HepG2 (cell line): Measurements from ENCODE around the gene HINFP. TPM values are rescaled to one million over a fixed set of nuclear protein-coding genes. Genes with fewer than 3 reads are reported as not detected.
A peak's percentile ranks its signal among the peaks of the same experiment; 100 is the strongest.

Experiments used
- ATAC-seq: fragments of 200-7000 bp; cut with Tn5 transposase; 3 replicates; pipeline ENCODE4 v1.9.1; 2020; ENCODE audit warnings: mild to moderate bottlenecking, moderate library complexity
- BruUV-seq: library from RNA; stranded (reverse); fragments of 400-500 nt; replicated peaks from 2 replicates; lab custom pipeline; 2021; lab: Mats Ljungman, UMichigan
- CTCF ChIA-PET: fragments of 300-600 bp; formaldehyde crosslinking; extraction: SDS; loops from one replicate; lab custom pipeline; 2021; ENCODE audit warnings: low total read pairs, inconsistent platforms, low intra/inter-chr PET ratio; lab: Yijun Ruan, JAX
- POLR2A ChIA-PET: fragments of 350-600 bp; sonication (Branson Sonifier 250); formaldehyde crosslinking; loops from one replicate; lab custom pipeline; 2020; ENCODE audit warnings: antibody characterized with exemption, inconsistent platforms; lab: Yijun Ruan, JAX
- DNase-seq: peaks from one replicate; pipeline ENCODE4 v3.0.0-alpha.2; 2015; ENCODE audit warnings: low spot score
- FAIRE-seq: peaks from 3 replicates; lab custom pipeline; 2011; peaks lifted over from hg19 to GRCh38; lab: Jason Lieb, UNC
- H2AFZ ChIP-seq: one replicate; pipeline ENCODE4 v1.6.1; 2011; ENCODE audit warnings: low read length, inconsistent platforms
- H3K27ac ChIP-seq: fragments of 300-600 bp; 3 replicates; pipeline ENCODE4 v1.8.0; 2011; ENCODE audit warnings: mixed run types, mild to moderate bottlenecking, mixed read lengths, low read length, inconsistent platforms; ENCODE audit not compliant: insufficient read depth; ENCODE audit errors: extremely low read length
- H3K27me3 ChIP-seq, 2 experiments: fragments of 200-600 bp in 1 of 2; 2 replicates in 1 of 2; 3 replicates in 1 of 2; pipeline versions ENCODE4 v1.6.0 to v1.8.0; 2011; ENCODE audit warnings: low read length in 2 of 2, mild to moderate bottlenecking in 2 of 2, moderate library complexity in 2 of 2, inconsistent platforms in 1 of 2; ENCODE audit not compliant: insufficient read depth in 2 of 2, control insufficient read depth in 1 of 2
- H3K36me3 ChIP-seq, 2 experiments: fragments of 200-600 bp in 1 of 2; replicated peaks in 1 of 2; 2 replicates in 1 of 2; 3 replicates in 1 of 2; pipeline versions ENCODE4 v1.5.1 to v1.8.0; 2011; ENCODE audit warnings: low read length in 2 of 2, inconsistent platforms in 1 of 2; ENCODE audit not compliant: insufficient read depth in 2 of 2, control insufficient read depth in 1 of 2
- H3K4me1 ChIP-seq: 2 replicates; pipeline ENCODE4 v1.5.1; 2012; ENCODE audit warnings: low read length, inconsistent platforms; ENCODE audit not compliant: insufficient read depth
- H3K4me2 ChIP-seq: 2 replicates; pipeline ENCODE4 v1.6.0; 2011; ENCODE audit warnings: low read depth, low read length, inconsistent platforms
- H3K4me3 ChIP-seq, 3 experiments: fragments of 200-600 bp in 1 of 3; sonication (generic), shearing (Covaris generic) in 1 of 3; replicated peaks in 1 of 3; 2 replicates each; pipeline ENCODE4 v1.5.1; 2011 to 2016; ENCODE audit warnings: low read length in 3 of 3, inconsistent platforms in 2 of 3, low read depth in 2 of 3, mild to moderate bottlenecking in 2 of 3, control low read depth in 1 of 3, mixed read lengths in 1 of 3; ENCODE audit not compliant: insufficient read depth in 1 of 3
- H3K79me2 ChIP-seq: one replicate; pipeline ENCODE4 v1.6.1; 2011; ENCODE audit warnings: low read length, inconsistent platforms; ENCODE audit not compliant: insufficient read depth
- H3K9ac ChIP-seq: 2 replicates; pipeline ENCODE4 v1.6.0; 2011; ENCODE audit warnings: mild to moderate bottlenecking, low read depth, low read length, inconsistent platforms; ENCODE audit not compliant: insufficient read depth
- H3K9me3 ChIP-seq: 2 replicates; pipeline ENCODE4 v1.5.1; 2012; ENCODE audit warnings: mild to moderate bottlenecking, low read length
- H4K20me1 ChIP-seq: 2 replicates; pipeline ENCODE4 v1.6.0; 2011; ENCODE audit warnings: inconsistent platforms, mild to moderate bottlenecking, low read length, moderate library complexity; ENCODE audit not compliant: insufficient read depth
- ARID2 ChIP-seq: sonication (generic); formaldehyde crosslinking; IDR thresholded peaks from 2 replicates; pipeline ENCODE4 v1.8.1; 2022; ENCODE audit warnings: mild to moderate bottlenecking, missing genetic modification reagents, borderline replicate concordance
- EEA1 ChIP-seq: sonication (generic); formaldehyde crosslinking; IDR thresholded peaks from 2 replicates; pipeline ENCODE4 v1.5.1; 2020; ENCODE audit warnings: mild to moderate bottlenecking, missing genetic modification reagents, borderline replicate concordance
- ELF3 ChIP-seq: IDR thresholded peaks from 2 replicates; pipeline ENCODE4 v1.6.1; 2016; ENCODE audit warnings: missing genetic modification reagents, missing compliant biosample characterization
- FOXK1 ChIP-seq: sonication (generic); formaldehyde crosslinking; IDR thresholded peaks from 2 replicates; pipeline ENCODE4 v1.4.0; 2020; ENCODE audit warnings: low read depth, missing genetic modification reagents, borderline replicate concordance
- MIER2 ChIP-seq: IDR thresholded peaks from 2 replicates; pipeline ENCODE4 v1.6.1; 2016; ENCODE audit warnings: missing biosample characterization, missing genetic modification reagents
- SALL1 ChIP-seq: sonication (generic); formaldehyde crosslinking; IDR thresholded peaks from 2 replicates; pipeline ENCODE4 v1.8.0; 2022; ENCODE audit warnings: mild to moderate bottlenecking, missing genetic modification reagents
- ZMAT5 ChIP-seq: sonication (generic); formaldehyde crosslinking; IDR thresholded peaks from 2 replicates; pipeline ENCODE4 v1.5.0; 2020; ENCODE audit warnings: mild to moderate bottlenecking, low read depth, missing genetic modification reagents, borderline replicate concordance
- ZNF274 ChIP-seq: sonication (generic); formaldehyde crosslinking; IDR thresholded peaks from 2 replicates; pipeline ENCODE4 v1.5.1; 2020; ENCODE audit warnings: mild to moderate bottlenecking, missing genetic modification reagents
- ZNF432 ChIP-seq: sonication (generic); formaldehyde crosslinking; IDR thresholded peaks from 2 replicates; pipeline ENCODE4 v1.5.0; 2020; ENCODE audit warnings: missing genetic modification reagents, mild to moderate bottlenecking, borderline replicate concordance
- ZNF501 ChIP-seq: sonication (generic); formaldehyde crosslinking; IDR thresholded peaks from 2 replicates; pipeline ENCODE4 v1.5.1; 2020; ENCODE audit warnings: mild to moderate bottlenecking, moderate library complexity, missing genetic modification reagents
- WGBS: methylation state at CpG from one replicate; pipeline ENCODE4 v1.1.6; 2017; ENCODE audit warnings: low lambda C conversion rate; 5-methylcytosine and 5-hydroxymethylcytosine counted together
- in situ Hi-C: cut with HindIII; loops from 2 replicates; pipeline ENCODE4 v1.10.0; 2017; ENCODE audit warnings: low pct_unique_long_range_greater_than_20kb; ENCODE audit not compliant: extremely low pct_ligation_motif_present
- intact Hi-C: fragments of 100-400 bp; cut with micrococcal nuclease; formaldehyde crosslinking; loops from one replicate; pipeline ENCODE4 v1.10.0; 2022; ENCODE audit not compliant: unreplicated experiment
- polyA plus RNA-seq, 8 experiments: library from polyadenylated mRNA; depleted of rRNA in 3 of 8; stranded (reverse) in 7 of 8; unstranded in 1 of 8; fragments of >200 nt; fragmentation: Illumina TruSeq in 4 of 8; extraction: Trizol in 4 of 8; gene quantifications; 2 replicates each; pipeline versions ENCODE4 v1.2.1 to v1.2.3, GENCODE V29; 2011 to 2016; ENCODE audit warnings: low read depth in 4 of 8, missing spikeins in 1 of 8, mixed read lengths in 1 of 8; ENCODE audit not compliant: insufficient read depth in 1 of 8
- total RNA-seq, 5 experiments: library from RNA; depleted of rRNA; stranded (reverse); fragments of >200 nt; fragmentation: Illumina TruSeq; extraction: Trizol; gene quantifications; 2 replicates each; pipeline ENCODE4 v1.2.3, GENCODE V29; 2016; ENCODE audit warnings: low read depth in 1 of 5
- TF ChIP-seq, protein P1 (sequence below): sonication (generic); formaldehyde crosslinking; IDR thresholded peaks from 2 replicates; pipeline ENCODE4 v1.5.1; 2020; ENCODE audit warnings: mild to moderate bottlenecking, missing genetic modification reagents, borderline replicate concordance
- TF ChIP-seq, protein P2 (sequence below): sonication (generic); formaldehyde crosslinking; IDR thresholded peaks from 2 replicates; pipeline ENCODE4 v1.4.0; 2020; ENCODE audit warnings: missing genetic modification reagents, mild to moderate bottlenecking, borderline replicate concordance

The HINFP gene
- total and polyA plus RNA-seq, 2 of the 13 experiments (the other 11 are each of a cell fraction or from before 2014, with no cell fraction given): 15.1 to 21.4 TPM

- TF ChIP-seq, protein P1, sequence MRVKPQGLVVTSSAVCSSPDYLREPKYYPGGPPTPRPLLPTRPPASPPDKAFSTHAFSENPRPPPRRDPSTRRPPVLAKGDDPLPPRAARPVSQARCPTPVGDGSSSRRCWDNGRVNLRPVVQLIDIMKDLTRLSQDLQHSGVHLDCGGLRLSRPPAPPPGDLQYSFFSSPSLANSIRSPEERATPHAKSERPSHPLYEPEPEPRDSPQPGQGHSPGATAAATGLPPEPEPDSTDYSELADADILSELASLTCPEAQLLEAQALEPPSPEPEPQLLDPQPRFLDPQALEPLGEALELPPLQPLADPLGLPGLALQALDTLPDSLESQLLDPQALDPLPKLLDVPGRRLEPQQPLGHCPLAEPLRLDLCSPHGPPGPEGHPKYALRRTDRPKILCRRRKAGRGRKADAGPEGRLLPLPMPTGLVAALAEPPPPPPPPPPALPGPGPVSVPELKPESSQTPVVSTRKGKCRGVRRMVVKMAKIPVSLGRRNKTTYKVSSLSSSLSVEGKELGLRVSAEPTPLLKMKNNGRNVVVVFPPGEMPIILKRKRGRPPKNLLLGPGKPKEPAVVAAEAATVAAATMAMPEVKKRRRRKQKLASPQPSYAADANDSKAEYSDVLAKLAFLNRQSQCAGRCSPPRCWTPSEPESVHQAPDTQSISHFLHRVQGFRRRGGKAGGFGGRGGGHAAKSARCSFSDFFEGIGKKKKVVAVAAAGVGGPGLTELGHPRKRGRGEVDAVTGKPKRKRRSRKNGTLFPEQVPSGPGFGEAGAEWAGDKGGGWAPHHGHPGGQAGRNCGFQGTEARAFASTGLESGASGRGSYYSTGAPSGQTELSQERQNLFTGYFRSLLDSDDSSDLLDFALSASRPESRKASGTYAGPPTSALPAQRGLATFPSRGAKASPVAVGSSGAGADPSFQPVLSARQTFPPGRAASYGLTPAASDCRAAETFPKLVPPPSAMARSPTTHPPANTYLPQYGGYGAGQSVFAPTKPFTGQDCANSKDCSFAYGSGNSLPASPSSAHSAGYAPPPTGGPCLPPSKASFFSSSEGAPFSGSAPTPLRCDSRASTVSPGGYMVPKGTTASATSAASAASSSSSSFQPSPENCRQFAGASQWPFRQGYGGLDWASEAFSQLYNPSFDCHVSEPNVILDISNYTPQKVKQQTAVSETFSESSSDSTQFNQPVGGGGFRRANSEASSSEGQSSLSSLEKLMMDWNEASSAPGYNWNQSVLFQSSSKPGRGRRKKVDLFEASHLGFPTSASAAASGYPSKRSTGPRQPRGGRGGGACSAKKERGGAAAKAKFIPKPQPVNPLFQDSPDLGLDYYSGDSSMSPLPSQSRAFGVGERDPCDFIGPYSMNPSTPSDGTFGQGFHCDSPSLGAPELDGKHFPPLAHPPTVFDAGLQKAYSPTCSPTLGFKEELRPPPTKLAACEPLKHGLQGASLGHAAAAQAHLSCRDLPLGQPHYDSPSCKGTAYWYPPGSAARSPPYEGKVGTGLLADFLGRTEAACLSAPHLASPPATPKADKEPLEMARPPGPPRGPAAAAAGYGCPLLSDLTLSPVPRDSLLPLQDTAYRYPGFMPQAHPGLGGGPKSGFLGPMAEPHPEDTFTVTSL (CRISPR knock-in tag): no peak
- no peak for TF ChIP-seq EEA1
- TF ChIP-seq ZNF501 (CRISPR knock-in tag): 0 out of 2 replicates have a peak, but pooled peaks have one; percentile 43
- 0 out of 2 replicates have a peak, but pooled peaks have one; percentile 41 for TF ChIP-seq ELF3
Observed at GRCh38 chr11:119144825-119145486, 23.6 kb downstream of the HINFP start (continued).

DNA sequence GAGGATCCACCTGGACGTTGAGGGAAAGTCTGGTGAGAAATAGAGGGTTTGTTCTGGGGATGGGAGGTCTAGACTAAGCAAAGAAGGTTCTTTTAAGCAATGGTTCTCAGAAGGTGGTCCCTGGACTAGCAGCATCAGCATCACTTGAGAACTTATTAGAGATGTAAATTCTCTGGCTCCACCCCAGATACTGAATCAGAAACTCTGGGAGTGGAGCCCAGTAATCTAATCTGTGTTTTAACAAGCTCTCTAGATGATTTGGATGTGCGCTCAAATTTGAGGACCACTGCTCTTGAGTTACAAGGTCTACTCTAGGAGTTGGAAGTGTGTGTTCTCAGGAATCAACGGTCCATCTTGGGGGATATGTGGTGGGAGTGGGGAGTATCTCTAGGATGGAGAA is 24.2 kb downstream of the HINFP start:
- Histone ChIP-seq H3K27me3 (peaks cover 13 to 39% of the 10 kb centered on the region in 2 experiments), H3K9me3 (no peaks in the 10 kb centered on the region), H3K4me3 (no peak overlapping the region), H3K79me2 (no peaks in the 10 kb centered on the region), H3K36me3 (no peaks in the 10 kb centered on the region), H4K20me1 (no peaks in the 10 kb centered on the region), H2AFZ (no peak overlapping the region), H3K27ac (no peak overlapping the region), H3K9ac (no peak overlapping the region), H3K4me2 (no peak overlapping the region), H3K4me1 (peaks cover 6% of the 10 kb centered on the region; the same call in 1 of the 2 replicates)
- WGBS: 34% methylated on average over 3 of the region's 3 CpGs
- DNase-seq: no peak
- BruUV-seq: no TSS peak
- intact Hi-C loops: loop anchor here (1.0 to 2.0 kb wide), 2 partner anchors 51 to 52 kb away; a partner anchor contains a TSS
- in situ Hi-C loops: no loop called here
- ChIA-PET POLR2A (interaction anchor here (0.6 to 1.8 kb wide), 4 partner anchors 23 to 129 kb away, joined by 3 to 11 read pairs (median 6); partner anchors contain the start of genes HINFP and NLRX1), CTCF (interaction anchor here (1.1 to 2.9 kb wide), 2 partner anchors 11 to 51 kb away, joined by 3 to 25 read pairs; no protein-coding TSS in a partner anchor)
- no peak for ATAC-seq
- no peak for FAIRE-seq
- no peak for TF ChIP-seq ZNF274 (CRISPR knock-in tag)
- no peak for TF ChIP-seq ZNF432
- TF ChIP-seq ZMAT5 (CRISPR knock-in tag): no peak
- TF ChIP-seq SALL1 (CRISPR knock-in tag): no peak
- TF ChIP-seq MIER2 (CRISPR knock-in tag): no peak
- TF ChIP-seq, protein P2, sequence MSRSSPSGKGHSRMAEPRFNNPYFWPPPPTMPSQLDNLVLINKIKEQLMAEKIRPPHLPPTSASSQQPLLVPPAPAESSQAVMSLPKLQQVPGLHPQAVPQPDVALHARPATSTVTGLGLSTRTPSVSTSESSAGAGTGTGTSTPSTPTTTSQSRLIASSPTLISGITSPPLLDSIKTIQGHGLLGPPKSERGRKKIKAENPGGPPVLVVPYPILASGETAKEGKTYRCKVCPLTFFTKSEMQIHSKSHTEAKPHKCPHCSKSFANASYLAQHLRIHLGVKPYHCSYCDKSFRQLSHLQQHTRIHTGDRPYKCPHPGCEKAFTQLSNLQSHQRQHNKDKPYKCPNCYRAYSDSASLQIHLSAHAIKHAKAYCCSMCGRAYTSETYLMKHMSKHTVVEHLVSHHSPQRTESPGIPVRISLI: no peak
- no peak for TF ChIP-seq FOXK1
- no peak for TF ChIP-seq ARID2
